NT2/D1 (cell line): Measurements from ENCODE around the gene EIF2A.

Experiments
- SUZ12 ChIP-seq: IDR thresholded peaks from 2 replicates; pipeline ENCODE4 v1.6.1; 2011; ENCODE audit not compliant: insufficient read length, insufficient read depth; ENCODE audit errors: extremely low read depth
- YY1 ChIP-seq: IDR thresholded peaks from 2 replicates; pipeline ENCODE4 v1.6.1; 2011; ENCODE audit not compliant: insufficient read length, insufficient read depth
- ZNF274 ChIP-seq: IDR thresholded peaks from 2 replicates; pipeline ENCODE4 v1.6.1; 2011; ENCODE audit warnings: mild to moderate bottlenecking, low read depth, low read length

DNA sequence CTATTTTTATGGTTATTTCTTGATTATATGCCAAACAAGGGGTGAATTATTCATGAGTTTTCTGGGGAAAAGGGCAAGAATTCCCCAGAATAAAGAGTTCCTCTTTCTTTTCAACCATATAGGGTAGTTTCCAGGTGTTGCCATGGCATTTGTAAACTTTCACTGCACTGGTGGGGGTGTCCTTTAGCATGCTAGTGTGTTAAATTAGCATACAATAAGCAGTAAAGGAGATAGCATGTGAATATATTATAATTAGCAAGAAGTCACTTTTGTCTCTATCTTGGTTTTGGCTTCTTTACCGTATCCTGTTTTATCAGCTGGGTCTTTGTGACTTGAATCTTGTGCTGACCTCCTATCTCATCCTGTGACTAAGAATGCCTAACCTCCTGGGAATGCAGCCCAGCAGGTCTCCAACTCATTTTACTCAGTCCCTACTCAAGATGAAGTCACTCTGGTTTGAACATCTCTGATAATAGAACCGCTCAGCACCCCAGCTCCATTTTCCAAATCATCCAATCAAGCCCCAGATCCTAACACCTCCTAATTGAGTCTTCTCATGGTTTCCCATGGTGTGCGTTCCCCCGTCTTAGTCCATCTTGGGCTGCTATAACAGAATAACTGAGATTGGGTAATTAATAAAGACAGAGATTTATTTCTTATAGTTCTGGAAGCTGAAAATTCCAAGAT is 53.2 kb downstream of the EIF2A start:
- TF ChIP-seq ZNF274, result no peak
- no peak for TF ChIP-seq YY1
- TF ChIP-seq SUZ12, result no peak
